ENCODE data around the gene KRTAP10-7. TPM values are rescaled to one million over a fixed set of nuclear protein-coding genes. Genes with fewer than 3 reads are reported as not detected.
"Not testable (repeated sequence)": the region's sequence is repeated elsewhere in the genome, so short reads cannot be mapped to it uniquely, and the experiment has no call there.

The KRTAP10-7 gene
- total RNA-seq, 1 donor from 2014 or later, result not detected

GRCh38 chr21:44599264-44600029 is 950 bp upstream of the KRTAP10-7 start:
- TF ChIP-seq CTCF (conservative IDR thresholded peaks at IDR 0.05; ENCODE audit: low read depth, low read length), result no peak
- no peak overlapping the region for H3K4me3 ChIP-seq (ENCODE audit: low read depth, low read length)
- no peak for DNase-seq (ENCODE audit: low read depth)

- DNase-seq (ENCODE audit: low read depth); H3K4me3 ChIP-seq (ENCODE audit: low read depth, low read length): not testable (repeated sequence)
These were observed 694 bp downstream of the KRTAP10-7 start for GRCh38 chr21:44601091-44601490.

- no peak for TF ChIP-seq CTCF (conservative IDR thresholded peaks at IDR 0.05; ENCODE audit: low read depth, low read length)
- no peak overlapping the region for H3K4me3 ChIP-seq (ENCODE audit: low read depth, low read length)
- DNase-seq (ENCODE audit: low read depth), result no peak
These were observed 1.4 kb downstream of the KRTAP10-7 start for GRCh38 chr21:44601596-44602462.

- no peak for TF ChIP-seq CTCF (conservative IDR thresholded peaks at IDR 0.05; ENCODE audit: low read depth, low read length)
- no peak overlapping the region for H3K4me3 ChIP-seq (ENCODE audit: low read depth, low read length)
- DNase-seq (ENCODE audit: low read depth), result no peak
These were observed 2.1 kb downstream of the KRTAP10-7 start for GRCh38 chr21:44602463-44602850.

- H3K4me3 ChIP-seq (ENCODE audit: low read depth, low read length), result no peak overlapping the region
- DNase-seq (ENCODE audit: low read depth), result no peak
- TF ChIP-seq CTCF (conservative IDR thresholded peaks at IDR 0.05; ENCODE audit: low read depth, low read length), result no peak
These were observed 2.9 kb downstream of the KRTAP10-7 start for GRCh38 chr21:44603109-44603875.

- no peak for DNase-seq (ENCODE audit: low read depth)
- TF ChIP-seq CTCF (conservative IDR thresholded peaks at IDR 0.05; ENCODE audit: low read depth, low read length), result no peak
- H3K4me3 ChIP-seq (ENCODE audit: low read depth, low read length), result no peak overlapping the region
These were observed 3.5 kb downstream of the KRTAP10-7 start for GRCh38 chr21:44603911-44604310.

GRCh38 chr21:44606495-44606894 is 6.1 kb downstream of the KRTAP10-7 start:
- DNase-seq (ENCODE audit: low read depth), result no peak
- TF ChIP-seq CTCF (conservative IDR thresholded peaks at IDR 0.05; ENCODE audit: low read depth, low read length), result no peak
- no peak overlapping the region for H3K4me3 ChIP-seq (ENCODE audit: low read depth, low read length)
